IMR-90 (cell line): ENCODE measurements around the gene MRPL52. TPM values are rescaled to one million over a fixed set of nuclear protein-coding genes. Genes with fewer than 3 reads are reported as not detected.

ENCODE experiments used
- ATAC-seq: fragments of 200-7000 bp; cut with Tn5 transposase; 2 replicates; pipeline ENCODE4 v1.9.1; 2020; ENCODE audit warnings: low read depth, mild to moderate bottlenecking, moderate library complexity
- BruUV-seq: library from RNA; stranded (reverse); fragments of 400-500 nt; replicated peaks from 2 replicates; lab custom pipeline; 2021; lab: Mats Ljungman, UMichigan
- CTCF ChIA-PET: fragments of 300-600 bp; formaldehyde crosslinking; extraction: SDS; loops from one replicate; lab custom pipeline; 2021; ENCODE audit warnings: antibody characterized with exemption; lab: Yijun Ruan, JAX
- POLR2A ChIA-PET: fragments of 300-600 bp; sonication (Branson Sonifier 250); formaldehyde crosslinking; loops from one replicate; lab custom pipeline; 2022; ENCODE audit warnings: antibody characterized with exemption; ENCODE audit not compliant: unreplicated experiment; lab: Charles Lee
- DNase-seq: peaks from one replicate; pipeline ENCODE4 v3.0.0; 2013
- H2AFZ ChIP-seq: replicated peaks from 2 replicates; pipeline ENCODE3; 2013; ENCODE audit warnings: low read length, mild to moderate bottlenecking; ENCODE audit not compliant: poor library complexity
- H2AK5ac ChIP-seq: 2 replicates; pipeline ENCODE4 v1.6.1; 2013; ENCODE audit warnings: low read depth, low read length, inconsistent platforms
- H2AK9ac ChIP-seq: replicated peaks from 2 replicates; pipeline ENCODE3; 2013; ENCODE audit warnings: mild to moderate bottlenecking, low read depth, low read length, moderate library complexity; ENCODE audit not compliant: poor library complexity
- H2BK120ac ChIP-seq: 2 replicates; pipeline ENCODE4 v1.6.1; 2013; ENCODE audit warnings: low read depth, low read length, inconsistent platforms
- H2BK15ac ChIP-seq: 3 replicates; pipeline ENCODE4 v1.6.1; 2013; ENCODE audit warnings: low read depth, low read length, inconsistent platforms
- H2BK20ac ChIP-seq: 2 replicates; pipeline ENCODE4 v1.6.1; 2013; ENCODE audit warnings: low read depth, mild to moderate bottlenecking, inconsistent platforms, low read length, moderate library complexity
- H2BK5ac ChIP-seq: 2 replicates; pipeline ENCODE4 v1.6.1; 2013; ENCODE audit warnings: mild to moderate bottlenecking, low read depth, low read length, inconsistent platforms; ENCODE audit not compliant: poor library complexity, severe bottlenecking
- H3K14ac ChIP-seq: replicated peaks from 2 replicates; pipeline ENCODE4 v1.6.1; 2013; ENCODE audit warnings: low read depth, low read length, inconsistent platforms
- H3K18ac ChIP-seq: 2 replicates; pipeline ENCODE4 v1.6.1; 2013; ENCODE audit warnings: low read depth, low read length, control low read depth
- H3K23ac ChIP-seq: 2 replicates; pipeline ENCODE4 v1.6.1; 2013; ENCODE audit warnings: low read depth, low read length, inconsistent platforms
- H3K27ac ChIP-seq: 2 replicates; pipeline ENCODE4 v1.5.1; 2013; ENCODE audit warnings: mild to moderate bottlenecking, control low read depth, low read length; ENCODE audit not compliant: insufficient read depth
- H3K27me3 ChIP-seq: 2 replicates; pipeline ENCODE4 v1.6.1; 2013; ENCODE audit warnings: low read length; ENCODE audit not compliant: control insufficient read depth, insufficient read depth
- H3K36me3 ChIP-seq: 2 replicates; pipeline ENCODE4 v1.6.1; 2013; ENCODE audit warnings: low read length, mixed read lengths; ENCODE audit not compliant: control insufficient read depth, insufficient read depth
- H3K4ac ChIP-seq: 2 replicates; pipeline ENCODE4 v1.6.1; 2013; ENCODE audit warnings: low read depth, low read length, inconsistent platforms
- H3K4me1 ChIP-seq: 2 replicates; pipeline ENCODE4 v1.6.1; 2013; ENCODE audit warnings: low read length, mixed read lengths; ENCODE audit not compliant: control insufficient read depth, insufficient read depth
- H3K4me2 ChIP-seq: 2 replicates; pipeline ENCODE4 v1.6.1; 2013; ENCODE audit warnings: low read depth, mild to moderate bottlenecking, control low read depth, low read length, moderate library complexity
- H3K4me3 ChIP-seq: 2 replicates; pipeline ENCODE4 v1.5.1; 2013; ENCODE audit warnings: low read depth, mild to moderate bottlenecking, control low read depth, low read length, moderate library complexity; ENCODE audit not compliant: insufficient read depth
- H3K56ac ChIP-seq: 2 replicates; pipeline ENCODE4 v1.6.1; 2013; ENCODE audit warnings: low read length, inconsistent platforms; ENCODE audit not compliant: insufficient read depth; ENCODE audit errors: extremely low read depth
- H3K79me1 ChIP-seq, 2 experiments: 2 replicates each; pipeline ENCODE4 v1.6.1; 2013; ENCODE audit warnings: low read length in 2 of 2, inconsistent platforms in 1 of 2, low read depth in 1 of 2
- H3K9ac ChIP-seq: 2 replicates; pipeline ENCODE4 v1.6.1; 2013; ENCODE audit warnings: low read depth, low read length, control low read depth
- H3K9me1 ChIP-seq: 2 replicates; pipeline ENCODE4 v1.6.1; 2013; ENCODE audit warnings: low read length, inconsistent platforms; ENCODE audit not compliant: insufficient read depth
- H3K9me3 ChIP-seq: 2 replicates; pipeline ENCODE4 v1.6.1; 2013; ENCODE audit warnings: low read length; ENCODE audit not compliant: control insufficient read depth, insufficient read depth
- H4K20me1 ChIP-seq: 2 replicates; pipeline ENCODE4 v1.6.1; 2013; ENCODE audit warnings: low read length, inconsistent platforms; ENCODE audit not compliant: insufficient read depth
- H4K5ac ChIP-seq: 2 replicates; pipeline ENCODE4 v1.6.1; 2013; ENCODE audit warnings: mild to moderate bottlenecking, low read depth, low read length, control low read depth
- H4K8ac ChIP-seq, 2 experiments: 2 replicates each; pipeline ENCODE4 v1.6.1; 2013; ENCODE audit warnings: low read depth in 2 of 2, low read length in 2 of 2, control low read depth in 1 of 2, inconsistent platforms in 1 of 2
- H4K91ac ChIP-seq: 2 replicates; pipeline ENCODE4 v1.6.1; 2013; ENCODE audit warnings: low read depth, low read length, inconsistent platforms; ENCODE audit not compliant: insufficient read depth
- BHLHE40 ChIP-seq: fragments of 150-350 bp; IDR thresholded peaks from 2 replicates; pipeline ENCODE4 v1.6.1; 2016; ENCODE audit warnings: mild to moderate bottlenecking, low read depth, low read length
- CEBPB ChIP-seq: IDR thresholded peaks from 2 replicates; pipeline ENCODE4 v1.6.1; 2012; ENCODE audit warnings: low read depth, low read length, improper control_type of control experiment
- CHD1 ChIP-seq: IDR thresholded peaks from 2 replicates; pipeline ENCODE4 v1.6.1; 2012; ENCODE audit warnings: low read depth, low read length, improper control_type of control experiment
- CTCF ChIP-seq: conservative IDR thresholded peaks from 2 replicates; pipeline ENCODE4 v1.5.1; 2012; ENCODE audit warnings: mild to moderate bottlenecking, low read depth, low read length, improper control_type of control experiment
- ELK1 ChIP-seq: fragments of 150-350 bp; IDR thresholded peaks from 2 replicates; pipeline ENCODE4 v1.6.1; 2016; ENCODE audit warnings: low read depth, mild to moderate bottlenecking, low read length, moderate library complexity, borderline replicate concordance
- FOS ChIP-seq: fragments of 150-350 bp; IDR thresholded peaks from 2 replicates; pipeline ENCODE4 v1.6.1; 2016; ENCODE audit warnings: low read depth, low read length
- MAZ ChIP-seq: IDR thresholded peaks from 2 replicates; pipeline ENCODE4 v1.6.1; 2012; ENCODE audit warnings: low read depth, mild to moderate bottlenecking, low read length, improper control_type of control experiment, moderate library complexity, borderline replicate concordance
- MXI1 ChIP-seq: IDR thresholded peaks from 2 replicates; pipeline ENCODE4 v1.6.1; 2012; ENCODE audit warnings: low read depth, mild to moderate bottlenecking, low read length, moderate library complexity, borderline replicate concordance
- NFE2L2 ChIP-seq: fragments of 150-350 bp; IDR thresholded peaks from 2 replicates; pipeline ENCODE4 v1.6.1; 2016; ENCODE audit warnings: low read depth, mild to moderate bottlenecking, low read length
- RAD21 ChIP-seq: IDR thresholded peaks from 2 replicates; pipeline ENCODE4 v1.6.1; 2012; ENCODE audit warnings: low read length, improper control_type of control experiment
- RFX5 ChIP-seq: IDR thresholded peaks from 2 replicates; pipeline ENCODE4 v1.8.0; 2012; ENCODE audit warnings: low read depth, mild to moderate bottlenecking, low read length, moderate library complexity
- SMC3 ChIP-seq: fragments of 150-350 bp; IDR thresholded peaks from 2 replicates; pipeline ENCODE4 v1.6.1; 2016; ENCODE audit warnings: low read depth, mild to moderate bottlenecking, antibody characterized with exemption, low read length, moderate library complexity
- USF2 ChIP-seq: fragments of 150-350 bp; IDR thresholded peaks from 2 replicates; pipeline ENCODE4 v1.6.1; 2017; ENCODE audit warnings: mild to moderate bottlenecking, antibody characterized with exemption, low read length, low read depth
- WGBS, 2 experiments: methylation state at CpG; one replicate each; pipeline versions ENCODE4 v1.1.5 to v1.1.7; 2013; ENCODE audit warnings: missing lambda C conversion rate in 2 of 2; ENCODE audit not compliant: insufficient read length in 1 of 2; ENCODE audit errors: extremely low coverage in 2 of 2; 5-methylcytosine and 5-hydroxymethylcytosine counted together
- dilution Hi-C: fragments of 300-500 bp; cut with HindIII; formaldehyde crosslinking; loops from one replicate; pipeline ENCODE4 v1.14.3; 2018; ENCODE audit warnings: low sequenced_read_pairs; ENCODE audit not compliant: unreplicated experiment
- in situ Hi-C: fragments of 300-500 bp; cut with MboI; formaldehyde crosslinking; loops from 3 replicates; pipeline ENCODE4 v1.14.3; 2019; ENCODE audit warnings: low sequenced_read_pairs, inconsistent platforms, mixed read lengths
- intact Hi-C: fragments of 100-400 bp; cut with micrococcal nuclease; formaldehyde crosslinking; loops from 2 replicates; pipeline ENCODE4 v1.10.0; 2022
- polyA plus RNA-seq, 3 experiments: library from polyadenylated mRNA; depleted of rRNA; stranded (reverse); fragments of >200 nt; gene quantifications; 2 replicates each; pipeline ENCODE4 v1.2.3, GENCODE V29; 2012; ENCODE audit warnings: low replicate concordance in 1 of 3
- total RNA-seq: library from RNA; depleted of rRNA; stranded (reverse); fragments of >200 nt; gene quantifications from 2 replicates; pipeline ENCODE4 v1.2.3, GENCODE V29; 2012

The MRPL52 gene
- total and polyA plus RNA-seq, 2 of the 4 experiments (the other 2 are of a cell fraction) = 33.1 to 51.4 TPM

GRCh38 chr14:22866874-22867273 is 37.2 kb downstream of the MRPL52 start:
- Histone ChIP-seq H3K36me3 (no peaks in the 10 kb centered on the region), H3K9me3 (no peaks in the 10 kb centered on the region), H4K20me1 (peaks cover 3% of the 10 kb centered on the region; the same call in 1 of the 2 replicates), H3K4ac (no peak overlapping the region), H4K91ac (no peak overlapping the region), H3K9ac (no peak overlapping the region), H3K4me1 (no peaks in the 10 kb centered on the region), H3K27me3 (no peaks in the 10 kb centered on the region), H3K56ac (no peak overlapping the region), H3K18ac (no peak overlapping the region), H3K4me2 (no peak overlapping the region), H3K14ac (no peak overlapping the region), H2AK5ac (no peak overlapping the region), H4K5ac (no peak overlapping the region), H4K8ac (no peak overlapping the region), H3K4me3 (no peak overlapping the region), H3K9me1 (no peaks in the 10 kb centered on the region), H3K27ac (no peak overlapping the region), H2AFZ (no peak overlapping the region), H2AK9ac (no peak overlapping the region), H3K79me1 (no peaks in the 10 kb centered on the region), H2BK15ac (no peak overlapping the region), H2BK20ac (no peak overlapping the region), H3K23ac (no peak overlapping the region), H2BK120ac (no peak overlapping the region), H2BK5ac (no peak overlapping the region)
- ATAC-seq = no peak
- intact Hi-C loops (no loop called here), in situ Hi-C loops (loop anchor here (25.0 kb wide), 1 partner anchor 480 kb away; no protein-coding TSS in a partner anchor), dilution Hi-C loops (no loop called here)
- DNase-seq = no peak
- ChIA-PET CTCF (interaction anchor here (1.3 kb wide), 1 partner anchor 14 kb away, joined by 6 read pairs; no protein-coding TSS in a partner anchor), POLR2A (no interaction called here)
- TF ChIP-seq SMC3 (no peak), RAD21 (no peak), RFX5 (no peak), CEBPB (no peak), FOS (no peak), ELK1 (no peak), NFE2L2 (no peak), BHLHE40 (no peak), MAZ (no peak), CTCF (no peak), USF2 (no peak), MXI1 (no peak), CHD1 (no peak)
- BruUV-seq = no TSS peak
- no CpG with 5 or more reads among the region's 5 CpGs for WGBS, 2 experiments
